Vagina (tissue), 2 donors: Measurements from ENCODE around the gene SURF2.

Source experiments
- CTCF ChIP-seq, 3 experiments: fragments of 450-650 bp in 2 of 3; fragments of 200-600 bp in 1 of 3; sonication (generic) in 1 of 3; IDR thresholded peaks; one replicate each; pipeline ENCODE4 v1.5.1; 2017 to 2019; ENCODE audit warnings: antibody characterized with exemption in 3 of 3, mild to moderate bottlenecking in 2 of 3, moderate library complexity in 2 of 3
- POLR2A ChIP-seq, 2 donors: fragments of 450-650 bp; IDR thresholded peaks; one replicate each; pipeline ENCODE4 v1.6.1; 2017; ENCODE audit warnings: antibody characterized with exemption in 2 of 2, mild to moderate bottlenecking in 2 of 2, moderate library complexity in 2 of 2

- TF ChIP-seq CTCF (IDR thresholded peaks at IDR 0.05) (no peak), POLR2A (IDR thresholded peaks at IDR 0.05) (no peak)
Measured at GRCh38 chr9:133357656-133358055, 1.3 kb downstream of the SURF2 start.
